Measurements from ENCODE around the gene ZNF576. TPM values are rescaled to one million over a fixed set of nuclear protein-coding genes. Genes with fewer than 3 reads are reported as not detected.

ZNF576 gene
- total and polyA plus RNA-seq, 2 experiments from 2014 or later, result 5.9 to 16.9 TPM

DNA sequence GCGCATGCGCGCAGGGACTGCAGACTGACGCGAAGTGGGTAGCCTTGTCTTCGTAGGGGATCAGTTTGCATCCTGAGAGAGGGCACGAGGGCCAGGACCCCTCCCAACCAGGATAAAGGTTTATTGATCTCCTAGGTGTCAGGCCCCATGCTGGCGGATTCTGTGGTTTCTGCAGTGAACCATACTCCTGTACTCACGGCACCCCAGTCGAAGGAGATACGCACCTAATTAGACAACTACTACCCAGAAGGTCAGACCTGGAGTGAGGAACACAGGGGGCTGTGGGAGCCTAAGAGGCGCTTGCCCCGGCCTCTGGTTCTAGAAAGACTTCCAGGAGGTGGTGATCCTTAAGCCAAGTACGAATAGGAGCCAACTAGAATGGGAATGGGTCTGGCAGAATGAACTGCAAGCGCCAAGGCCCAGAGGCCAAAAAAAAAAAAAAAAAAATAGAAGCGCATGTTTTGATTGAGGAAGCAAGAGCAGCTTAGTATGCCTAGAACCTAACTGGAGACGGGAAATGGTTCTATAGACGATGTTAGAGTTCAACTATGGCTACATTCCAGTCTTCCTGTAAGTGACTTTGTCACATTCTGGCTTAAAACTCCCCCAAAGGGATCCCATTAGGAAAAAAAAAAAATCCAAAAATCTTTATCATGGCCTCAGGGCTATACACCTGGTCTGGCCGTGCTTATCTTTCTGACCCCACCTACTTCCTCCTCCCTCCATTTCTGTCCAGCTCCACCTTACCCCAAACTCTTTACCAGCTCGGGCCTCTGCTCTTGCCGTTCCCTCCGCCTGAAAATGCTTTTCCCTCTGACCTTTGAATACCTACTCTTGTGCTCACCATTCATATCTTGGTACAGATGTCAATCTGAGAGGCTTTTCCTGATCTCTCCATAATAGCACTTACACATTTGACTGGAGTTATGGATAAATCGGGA lies 23.9 kb downstream of the ZNF576 start:
- Mint-ChIP-seq H3K36me3 (ENCODE audit: low read depth) (peaks cover 13% of the 10 kb centered on the region), H3K9me3 (peaks cover 3% of the 10 kb centered on the region; the same call in 2 of the 3 replicates), H3K27me3 (ENCODE audit: insufficient read depth, low read depth, poor library complexity) (peaks cover 25% of the 10 kb centered on the region), H3K4me1 (peaks cover 32% of the 10 kb centered on the region), H3K27ac (peak overlapping the region; percentile 99), H3K4me3 (peak overlapping the region; percentile 88)
- peaks cover 18% of the 10 kb centered on the region; the same call in 1 of the 2 replicates for H3K79me2 ChIP-seq (replicated peaks; ENCODE audit: insufficient read depth)
- H2AFZ ChIP-seq, result no peak overlapping the region
- ATAC-seq, result no peak; the same call in 1 of the 3 replicates
- DNase-seq (ENCODE audit: low spot score), result no peak
- H3K36me3 ChIP-seq (ENCODE audit: insufficient read depth), result no peaks in the 10 kb centered on the region
- TF ChIP-seq CTCF (conservative IDR thresholded peaks at IDR 0.05; ENCODE audit: low read depth in 2 of 2) (no peak), EZH2phosphoT487 (IDR thresholded peaks at IDR 0.05; ENCODE audit: unreplicated experiment) (no peak), STAT1 (IDR thresholded peaks at IDR 0.05; ENCODE audit: unreplicated experiment) (no peak), EZH2 (IDR thresholded peaks at IDR 0.05; ENCODE audit: low read depth, unreplicated experiment) (no peak), POLR2AphosphoS5 (IDR thresholded peaks at IDR 0.05; ENCODE audit: low read depth) (no peak), ZNF331 (CRISPR knock-in tag; IDR thresholded peaks at IDR 0.05; ENCODE audit: low read depth) (no peak), NANOG (IDR thresholded peaks at IDR 0.05; ENCODE audit: borderline replicate concordance) (no peak), ZNF114 (CRISPR knock-in tag; IDR thresholded peaks at IDR 0.05) (no peak), CREB1 (CRISPR knock-in tag; IDR thresholded peaks at IDR 0.05; ENCODE audit: low read depth) (no peak), JUNB (IDR thresholded peaks at IDR 0.05; ENCODE audit: unreplicated experiment) (no peak), REST (IDR thresholded peaks at IDR 0.05; ENCODE audit: unreplicated experiment) (no peak)
- TF ChIP-seq, protein P1, sequence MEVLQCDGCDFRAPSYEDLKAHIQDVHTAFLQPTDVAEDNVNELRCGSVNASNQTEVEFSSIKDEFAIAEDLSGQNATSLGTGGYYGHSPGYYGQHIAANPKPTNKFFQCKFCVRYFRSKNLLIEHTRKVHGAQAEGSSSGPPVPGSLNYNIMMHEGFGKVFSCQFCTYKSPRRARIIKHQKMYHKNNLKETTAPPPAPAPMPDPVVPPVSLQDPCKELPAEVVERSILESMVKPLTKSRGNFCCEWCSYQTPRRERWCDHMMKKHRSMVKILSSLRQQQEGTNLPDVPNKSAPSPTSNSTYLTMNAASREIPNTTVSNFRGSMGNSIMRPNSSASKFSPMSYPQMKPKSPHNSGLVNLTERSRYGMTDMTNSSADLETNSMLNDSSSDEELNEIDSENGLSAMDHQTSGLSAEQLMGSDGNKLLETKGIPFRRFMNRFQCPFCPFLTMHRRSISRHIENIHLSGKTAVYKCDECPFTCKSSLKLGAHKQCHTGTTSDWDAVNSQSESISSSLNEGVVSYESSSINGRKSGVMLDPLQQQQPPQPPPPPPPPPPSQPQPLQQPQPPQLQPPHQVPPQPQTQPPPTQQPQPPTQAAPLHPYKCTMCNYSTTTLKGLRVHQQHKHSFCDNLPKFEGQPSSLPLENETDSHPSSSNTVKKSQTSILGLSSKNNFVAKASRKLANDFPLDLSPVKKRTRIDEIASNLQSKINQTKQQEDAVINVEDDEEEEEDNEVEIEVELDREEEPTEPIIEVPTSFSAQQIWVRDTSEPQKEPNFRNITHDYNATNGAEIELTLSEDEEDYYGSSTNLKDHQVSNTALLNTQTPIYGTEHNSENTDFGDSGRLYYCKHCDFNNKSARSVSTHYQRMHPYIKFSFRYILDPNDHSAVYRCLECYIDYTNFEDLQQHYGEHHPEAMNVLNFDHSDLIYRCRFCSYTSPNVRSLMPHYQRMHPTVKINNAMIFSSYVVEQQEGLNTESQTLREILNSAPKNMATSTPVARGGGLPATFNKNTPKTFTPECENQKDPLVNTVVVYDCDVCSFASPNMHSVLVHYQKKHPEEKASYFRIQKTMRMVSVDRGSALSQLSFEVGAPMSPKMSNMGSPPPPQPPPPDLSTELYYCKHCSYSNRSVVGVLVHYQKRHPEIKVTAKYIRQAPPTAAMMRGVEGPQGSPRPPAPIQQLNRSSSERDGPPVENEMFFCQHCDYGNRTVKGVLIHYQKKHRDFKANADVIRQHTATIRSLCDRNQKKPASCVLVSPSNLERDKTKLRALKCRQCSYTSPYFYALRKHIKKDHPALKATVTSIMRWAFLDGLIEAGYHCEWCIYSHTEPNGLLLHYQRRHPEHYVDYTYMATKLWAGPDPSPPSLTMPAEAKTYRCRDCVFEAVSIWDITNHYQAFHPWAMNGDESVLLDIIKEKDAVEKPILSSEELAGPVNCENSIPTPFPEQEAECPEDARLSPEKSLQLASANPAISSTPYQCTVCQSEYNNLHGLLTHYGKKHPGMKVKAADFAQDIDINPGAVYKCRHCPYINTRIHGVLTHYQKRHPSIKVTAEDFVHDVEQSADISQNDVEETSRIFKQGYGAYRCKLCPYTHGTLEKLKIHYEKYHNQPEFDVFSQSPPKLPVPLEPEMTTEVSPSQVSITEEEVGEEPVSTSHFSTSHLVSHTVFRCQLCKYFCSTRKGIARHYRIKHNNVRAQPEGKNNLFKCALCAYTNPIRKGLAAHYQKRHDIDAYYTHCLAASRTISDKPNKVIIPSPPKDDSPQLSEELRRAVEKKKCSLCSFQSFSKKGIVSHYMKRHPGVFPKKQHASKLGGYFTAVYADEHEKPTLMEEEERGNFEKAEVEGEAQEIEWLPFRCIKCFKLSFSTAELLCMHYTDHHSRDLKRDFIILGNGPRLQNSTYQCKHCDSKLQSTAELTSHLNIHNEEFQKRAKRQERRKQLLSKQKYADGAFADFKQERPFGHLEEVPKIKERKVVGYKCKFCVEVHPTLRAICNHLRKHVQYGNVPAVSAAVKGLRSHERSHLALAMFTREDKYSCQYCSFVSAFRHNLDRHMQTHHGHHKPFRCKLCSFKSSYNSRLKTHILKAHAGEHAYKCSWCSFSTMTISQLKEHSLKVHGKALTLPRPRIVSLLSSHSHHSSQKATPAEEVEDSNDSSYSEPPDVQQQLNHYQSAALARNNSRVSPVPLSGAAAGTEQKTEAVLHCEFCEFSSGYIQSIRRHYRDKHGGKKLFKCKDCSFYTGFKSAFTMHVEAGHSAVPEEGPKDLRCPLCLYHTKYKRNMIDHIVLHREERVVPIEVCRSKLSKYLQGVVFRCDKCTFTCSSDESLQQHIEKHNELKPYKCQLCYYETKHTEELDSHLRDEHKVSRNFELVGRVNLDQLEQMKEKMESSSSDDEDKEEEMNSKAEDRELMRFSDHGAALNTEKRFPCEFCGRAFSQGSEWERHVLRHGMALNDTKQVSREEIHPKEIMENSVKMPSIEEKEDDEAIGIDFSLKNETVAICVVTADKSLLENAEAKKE (CRISPR knock-in tag; IDR thresholded peaks at IDR 0.05), result no peak
- TF ChIP-seq, protein P2, sequence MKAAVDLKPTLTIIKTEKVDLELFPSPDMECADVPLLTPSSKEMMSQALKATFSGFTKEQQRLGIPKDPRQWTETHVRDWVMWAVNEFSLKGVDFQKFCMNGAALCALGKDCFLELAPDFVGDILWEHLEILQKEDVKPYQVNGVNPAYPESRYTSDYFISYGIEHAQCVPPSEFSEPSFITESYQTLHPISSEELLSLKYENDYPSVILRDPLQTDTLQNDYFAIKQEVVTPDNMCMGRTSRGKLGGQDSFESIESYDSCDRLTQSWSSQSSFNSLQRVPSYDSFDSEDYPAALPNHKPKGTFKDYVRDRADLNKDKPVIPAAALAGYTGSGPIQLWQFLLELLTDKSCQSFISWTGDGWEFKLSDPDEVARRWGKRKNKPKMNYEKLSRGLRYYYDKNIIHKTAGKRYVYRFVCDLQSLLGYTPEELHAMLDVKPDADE (IDR thresholded peaks at IDR 0.05), result no peak
- H3K27me3 ChIP-seq (ENCODE audit: insufficient read depth), result no peaks in the 10 kb centered on the region
- H3F3A ChIP-seq (replicated peaks; ENCODE audit: low read depth), result peaks cover 12% of the 10 kb centered on the region
- peaks cover 12% of the 10 kb centered on the region for H3K4me1 ChIP-seq (ENCODE audit: insufficient read depth)
- H3K9me2 ChIP-seq (ENCODE audit: insufficient read depth), result no peaks in the 10 kb centered on the region
- H3K4me2 ChIP-seq, result peak overlapping the region; percentile 84
- H3K27ac ChIP-seq (ENCODE audit: low read depth), result peak overlapping the region; percentile 96
- peak overlapping the region; percentile 68 for H3K4me3 ChIP-seq
- no peaks in the 10 kb centered on the region; the same call in none of the 2 replicates for H4K20me1 ChIP-seq (replicated peaks; ENCODE audit: insufficient read depth)

Measured in GM23338 (cell line).